Suprapubic skin (tissue), 4 donors: Measurements from ENCODE around the gene CLIC3. TPM values are rescaled to one million over a fixed set of nuclear protein-coding genes. Genes with fewer than 3 reads are reported as not detected.
A peak's percentile ranks its signal among the peaks of the same experiment; 100 is the strongest.

Experiments
- DNase-seq, 2 donors: peaks; one replicate each; pipeline ENCODE4 v3.0.0-alpha.2; 2019; ENCODE audit warnings: low spot score in 2 of 2
- H3K27ac ChIP-seq: fragments of 200-600 bp; sonication (generic); one replicate; pipeline ENCODE4 v1.5.1; 2019
- H3K27me3 ChIP-seq: fragments of 200-600 bp; sonication (generic); one replicate; pipeline ENCODE4 v1.5.1; 2019
- H3K36me3 ChIP-seq: fragments of 200-600 bp; sonication (generic); one replicate; pipeline ENCODE4 v1.5.1; 2019
- H3K4me1 ChIP-seq: fragments of 200-600 bp; sonication (generic); one replicate; pipeline ENCODE4 v1.5.1; 2019
- H3K4me3 ChIP-seq: fragments of 200-600 bp; sonication (generic); one replicate; pipeline ENCODE4 v1.5.1; 2019; ENCODE audit warnings: mild to moderate bottlenecking
- H3K9me3 ChIP-seq: fragments of 200-600 bp; sonication (generic); one replicate; pipeline ENCODE4 v1.5.1; 2019
- EP300 ChIP-seq: sonication (generic); formaldehyde crosslinking; IDR thresholded peaks from one replicate; pipeline ENCODE4 v1.6.1; 2017; ENCODE audit warnings: antibody characterized with exemption
- POLR2A ChIP-seq, 2 donors: fragments of 450-650 bp; IDR thresholded peaks; one replicate each; pipeline ENCODE4 v1.6.1; 2017; ENCODE audit warnings: antibody characterized with exemption in 2 of 2, mild to moderate bottlenecking in 2 of 2, moderate library complexity in 2 of 2
- POLR2AphosphoS5 ChIP-seq, 3 donors: sonication (generic); formaldehyde crosslinking; IDR thresholded peaks; one replicate each; pipeline ENCODE4 v1.6.1; 2017; ENCODE audit warnings: antibody characterized with exemption in 3 of 3
- WGBS: methylation state at CpG from one replicate; pipeline ENCODE4 v1.1.5; 2018; 5-methylcytosine and 5-hydroxymethylcytosine counted together
- total RNA-seq, 4 donors: library from RNA; depleted of rRNA; stranded (reverse); fragments of >200 nt; gene quantifications; one replicate each; pipeline ENCODE4 v1.1.0, GENCODE V29; 2016
- TF ChIP-seq, protein P1 (sequence below), 2 donors: fragments of 200-600 bp in 1 of 2; fragments of 450-650 bp in 1 of 2; sonication (generic) in 1 of 2; IDR thresholded peaks; one replicate each; pipeline ENCODE4 v1.5.1; 2016 to 2019; ENCODE audit warnings: antibody characterized with exemption in 2 of 2, mild to moderate bottlenecking in 1 of 2, moderate library complexity in 1 of 2

CLIC3 gene
- total RNA-seq, 4 donors from 2014 or later: 20.6 to 159 (median 130) TPM

- peaks cover 10% of the 10 kb centered on the region for H3K27me3 ChIP-seq
Measured at GRCh38 chr9:136990242-136990911, 6.0 kb downstream of the CLIC3 start.

DNA sequence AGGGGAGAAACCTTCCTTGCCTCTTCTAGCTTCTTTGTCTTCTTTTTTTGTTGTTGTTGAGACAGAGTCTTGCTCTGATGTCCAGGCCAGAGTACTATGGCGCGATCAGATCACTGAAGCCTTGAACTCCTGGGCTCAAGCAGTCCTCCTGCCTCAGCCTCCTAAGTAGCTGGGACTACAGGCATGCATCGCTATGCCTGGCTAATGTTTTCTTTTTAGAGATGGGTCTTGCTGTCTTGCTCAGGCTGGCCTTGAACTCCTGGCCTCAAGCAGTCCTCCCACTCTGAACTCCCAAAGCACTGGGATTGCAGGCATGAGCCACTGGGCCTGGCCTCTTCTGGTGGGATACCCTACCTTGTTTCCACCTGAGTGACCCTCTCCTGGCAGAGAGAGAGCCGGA, 7.5 kb downstream of the CLIC3 start:
- TF ChIP-seq EP300: no peak
- TF ChIP-seq, protein P1, sequence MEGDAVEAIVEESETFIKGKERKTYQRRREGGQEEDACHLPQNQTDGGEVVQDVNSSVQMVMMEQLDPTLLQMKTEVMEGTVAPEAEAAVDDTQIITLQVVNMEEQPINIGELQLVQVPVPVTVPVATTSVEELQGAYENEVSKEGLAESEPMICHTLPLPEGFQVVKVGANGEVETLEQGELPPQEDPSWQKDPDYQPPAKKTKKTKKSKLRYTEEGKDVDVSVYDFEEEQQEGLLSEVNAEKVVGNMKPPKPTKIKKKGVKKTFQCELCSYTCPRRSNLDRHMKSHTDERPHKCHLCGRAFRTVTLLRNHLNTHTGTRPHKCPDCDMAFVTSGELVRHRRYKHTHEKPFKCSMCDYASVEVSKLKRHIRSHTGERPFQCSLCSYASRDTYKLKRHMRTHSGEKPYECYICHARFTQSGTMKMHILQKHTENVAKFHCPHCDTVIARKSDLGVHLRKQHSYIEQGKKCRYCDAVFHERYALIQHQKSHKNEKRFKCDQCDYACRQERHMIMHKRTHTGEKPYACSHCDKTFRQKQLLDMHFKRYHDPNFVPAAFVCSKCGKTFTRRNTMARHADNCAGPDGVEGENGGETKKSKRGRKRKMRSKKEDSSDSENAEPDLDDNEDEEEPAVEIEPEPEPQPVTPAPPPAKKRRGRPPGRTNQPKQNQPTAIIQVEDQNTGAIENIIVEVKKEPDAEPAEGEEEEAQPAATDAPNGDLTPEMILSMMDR (IDR thresholded peaks at IDR 0.05): no peak
- TF ChIP-seq POLR2AphosphoS5 (IDR thresholded peaks at IDR 0.05): no peak
- TF ChIP-seq POLR2A (IDR thresholded peaks at IDR 0.05): no peak
- DNase-seq: no peak

More at GRCh38 chr9:136990242-136990911, 6.0 kb downstream of the CLIC3 start:
- 82% methylated on average over 10 of the region's 10 CpGs for WGBS
- Histone ChIP-seq H3K4me1 (peaks cover 40% of the 10 kb centered on the region), H3K4me3 (no peak overlapping the region), H3K36me3 (no peaks in the 10 kb centered on the region), H3K9me3 (no peaks in the 10 kb centered on the region), H3K27ac (no peak overlapping the region)
- no peak for DNase-seq
- TF ChIP-seq EP300: no peak
- no peak for TF ChIP-seq POLR2AphosphoS5 (IDR thresholded peaks at IDR 0.05)
- TF ChIP-seq, protein P1 (IDR thresholded peaks at IDR 0.05): no peak
- no peak for TF ChIP-seq POLR2A (IDR thresholded peaks at IDR 0.05)

DNA sequence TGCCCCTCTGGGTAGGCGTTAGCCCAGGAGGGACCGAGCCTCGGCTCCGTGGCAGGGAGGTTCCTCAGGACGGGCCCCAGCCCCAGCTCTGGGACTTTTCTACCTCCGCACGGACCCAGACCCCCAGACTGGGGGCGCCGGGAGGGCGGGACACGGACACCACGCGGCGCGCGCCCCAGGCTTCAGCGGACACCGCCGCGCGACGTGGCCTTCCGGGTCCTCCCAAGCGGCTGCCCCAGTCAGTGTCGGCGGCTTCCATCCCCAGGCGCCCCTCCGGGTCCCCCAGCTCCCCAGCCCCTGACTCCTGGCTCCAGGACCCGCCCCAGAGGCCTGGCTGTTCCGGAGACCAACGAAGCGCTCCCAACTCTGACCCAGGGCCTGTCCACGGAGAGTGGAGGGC, 10.5 kb downstream of the CLIC3 start:
- WGBS: 73% methylated on average over 5 of the region's 33 CpGs
- no peak for DNase-seq
- TF ChIP-seq, protein P1 (IDR thresholded peaks at IDR 0.05): no peak
- no peak for TF ChIP-seq POLR2A (IDR thresholded peaks at IDR 0.05)
- TF ChIP-seq POLR2AphosphoS5 (IDR thresholded peaks at IDR 0.05): no peak
- TF ChIP-seq EP300: no peak
- Histone ChIP-seq H3K36me3 (no peaks in the 10 kb centered on the region), H3K4me1 (peaks cover 12% of the 10 kb centered on the region), H3K27ac (no peak overlapping the region), H3K9me3 (no peaks in the 10 kb centered on the region), H3K27me3 (peaks cover 35% of the 10 kb centered on the region), H3K4me3 (no peak overlapping the region)

More for the DNA sequence above, 7.5 kb downstream of the CLIC3 start:
- peaks cover 23% of the 10 kb centered on the region for H3K27me3 ChIP-seq
- no peak overlapping the region for H3K4me3 ChIP-seq
- WGBS: 97% methylated on average over 4 of the region's 4 CpGs
- H3K9me3 ChIP-seq: no peaks in the 10 kb centered on the region
- peaks cover 35% of the 10 kb centered on the region for H3K4me1 ChIP-seq
- no peaks in the 10 kb centered on the region for H3K36me3 ChIP-seq
- no peak overlapping the region for H3K27ac ChIP-seq

DNA sequence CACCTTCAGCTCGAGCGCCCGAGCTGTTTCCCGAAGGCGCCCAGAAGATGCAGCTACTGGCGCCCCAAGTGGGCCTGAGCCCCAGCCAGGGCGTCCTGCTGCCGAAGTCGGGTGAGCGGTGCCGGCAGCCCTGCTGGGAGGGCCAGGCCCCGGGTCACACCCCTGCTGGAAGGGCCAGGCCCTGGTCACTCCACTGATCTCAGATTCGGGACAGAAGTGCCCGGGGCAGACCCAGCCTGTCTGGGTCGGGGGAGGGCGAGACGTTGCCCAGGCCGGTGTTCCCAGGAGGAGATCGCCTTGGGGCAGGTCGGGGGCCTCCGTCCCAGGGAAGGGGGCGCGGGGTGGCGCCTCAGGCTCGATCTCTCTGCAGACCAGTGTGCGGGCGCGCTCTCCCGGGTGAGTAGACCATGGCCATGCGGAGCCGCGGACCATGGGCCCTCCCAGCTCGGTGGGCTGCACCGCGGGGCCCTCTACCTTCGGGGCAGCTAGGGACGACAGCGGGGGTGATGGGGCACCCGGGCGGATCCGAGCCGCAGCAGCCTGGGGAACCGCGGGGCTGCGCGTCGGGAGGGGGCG, 11.3 kb downstream of the CLIC3 start:
- H3K27ac ChIP-seq: no peak overlapping the region
- H3K36me3 ChIP-seq: no peaks in the 10 kb centered on the region
- no peak for DNase-seq
- peaks cover 35% of the 10 kb centered on the region for H3K27me3 ChIP-seq
- H3K4me3 ChIP-seq: peak overlapping the region; percentile 10
- H3K9me3 ChIP-seq: no peaks in the 10 kb centered on the region
- H3K4me1 ChIP-seq: peaks cover 12% of the 10 kb centered on the region
- no peak for TF ChIP-seq POLR2A (IDR thresholded peaks at IDR 0.05)
- TF ChIP-seq POLR2AphosphoS5 (IDR thresholded peaks at IDR 0.05): no peak
- TF ChIP-seq, protein P1 (IDR thresholded peaks at IDR 0.05): no peak
- no peak for TF ChIP-seq EP300
- 24% methylated on average over 3 of the region's 48 CpGs for WGBS

GRCh38 chr9:136984464-136985026, 11.8 kb downstream of the CLIC3 start:
- TF ChIP-seq, protein P1 (IDR thresholded peaks at IDR 0.05): no peak
- no peak for TF ChIP-seq EP300
- no peak for TF ChIP-seq POLR2AphosphoS5 (IDR thresholded peaks at IDR 0.05)
- no peak for TF ChIP-seq POLR2A (IDR thresholded peaks at IDR 0.05)
- Histone ChIP-seq H3K36me3 (no peaks in the 10 kb centered on the region), H3K4me3 (no peak overlapping the region), H3K27ac (no peak overlapping the region), H3K4me1 (peaks cover 12% of the 10 kb centered on the region), H3K9me3 (no peaks in the 10 kb centered on the region), H3K27me3 (peaks cover 35% of the 10 kb centered on the region)
- WGBS: 30% methylated on average over 2 of the region's 29 CpGs
- DNase-seq: no peak
